ENCODE measurements around the gene ZNF138.

DNA sequence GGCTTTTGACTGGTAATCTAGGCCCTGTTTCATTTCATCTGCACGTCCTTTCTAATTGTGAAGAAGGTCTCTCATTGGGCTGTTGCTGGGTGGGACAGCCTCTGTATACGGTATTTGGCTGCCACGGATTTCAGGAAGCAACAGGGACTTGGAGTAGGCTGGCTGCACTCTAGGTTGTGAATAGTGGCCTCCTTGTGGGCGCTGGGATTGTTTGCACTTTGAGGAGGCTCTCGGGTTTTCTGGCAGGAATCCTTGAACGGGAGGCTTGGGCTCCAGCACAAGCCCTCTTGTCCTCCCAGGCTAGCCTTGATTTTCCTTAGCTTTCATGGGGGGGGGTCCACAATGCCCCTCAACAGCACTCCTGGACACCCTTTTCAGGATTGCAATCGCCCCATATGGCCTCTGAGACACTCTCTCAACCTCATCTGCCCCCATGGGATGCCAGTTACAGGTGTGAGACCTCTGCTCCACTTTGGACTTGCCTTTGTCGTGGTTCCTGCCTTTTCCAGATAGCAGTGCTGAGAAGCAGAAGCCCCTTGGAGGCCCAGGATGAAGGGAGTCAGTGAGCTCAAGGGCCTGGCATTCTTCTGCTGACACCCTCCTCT lies 75.0 kb downstream of the ZNF138 start:
- TF ChIP-seq, protein P1, sequence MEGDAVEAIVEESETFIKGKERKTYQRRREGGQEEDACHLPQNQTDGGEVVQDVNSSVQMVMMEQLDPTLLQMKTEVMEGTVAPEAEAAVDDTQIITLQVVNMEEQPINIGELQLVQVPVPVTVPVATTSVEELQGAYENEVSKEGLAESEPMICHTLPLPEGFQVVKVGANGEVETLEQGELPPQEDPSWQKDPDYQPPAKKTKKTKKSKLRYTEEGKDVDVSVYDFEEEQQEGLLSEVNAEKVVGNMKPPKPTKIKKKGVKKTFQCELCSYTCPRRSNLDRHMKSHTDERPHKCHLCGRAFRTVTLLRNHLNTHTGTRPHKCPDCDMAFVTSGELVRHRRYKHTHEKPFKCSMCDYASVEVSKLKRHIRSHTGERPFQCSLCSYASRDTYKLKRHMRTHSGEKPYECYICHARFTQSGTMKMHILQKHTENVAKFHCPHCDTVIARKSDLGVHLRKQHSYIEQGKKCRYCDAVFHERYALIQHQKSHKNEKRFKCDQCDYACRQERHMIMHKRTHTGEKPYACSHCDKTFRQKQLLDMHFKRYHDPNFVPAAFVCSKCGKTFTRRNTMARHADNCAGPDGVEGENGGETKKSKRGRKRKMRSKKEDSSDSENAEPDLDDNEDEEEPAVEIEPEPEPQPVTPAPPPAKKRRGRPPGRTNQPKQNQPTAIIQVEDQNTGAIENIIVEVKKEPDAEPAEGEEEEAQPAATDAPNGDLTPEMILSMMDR (IDR thresholded peaks at IDR 0.05), result no peak
- TF ChIP-seq POLR2A (IDR thresholded peaks at IDR 0.05), result no peak
